Activated T-cell treated with anti-CD3 and anti-CD28 coated beads, Interleukin-2, amount 50 U/mL, for 4 hours (primary cell): ENCODE results near the gene UNC119B. TPM values are rescaled to one million over a fixed set of nuclear protein-coding genes. Genes with fewer than 3 reads are reported as not detected.

ENCODE experiments used
- ATAC-seq, 2 donors: fragments of 200-7000 bp; cut with Tn5 transposase; one replicate each; pipeline ENCODE4 v1.10.0; 2021
- DNase-seq: peaks from one replicate; pipeline ENCODE4 v3.0.0-alpha.2; 2020
- H3K27me3 Mint-ChIP-seq: one replicate; pipeline ENCODE4 v1.8.0; 2021; ENCODE audit warnings: low read depth, mixed read lengths
- H3K36me3 Mint-ChIP-seq: one replicate; pipeline ENCODE4 v1.8.0; 2022; ENCODE audit warnings: mixed read lengths; ENCODE audit not compliant: insufficient read depth
- H3K4me1 Mint-ChIP-seq: one replicate; pipeline ENCODE4 v1.8.0; 2021; ENCODE audit warnings: low read depth, mixed read lengths
- H3K4me3 Mint-ChIP-seq: one replicate; pipeline ENCODE4 v1.8.0; 2021; ENCODE audit warnings: mild to moderate bottlenecking, moderate library complexity, mixed read lengths
- H3K9me3 Mint-ChIP-seq: one replicate; pipeline ENCODE4 v1.8.0; 2021; ENCODE audit warnings: mixed read lengths
- total RNA-seq, 3 donors: library from RNA; stranded (reverse); gene quantifications; one replicate each; pipeline ENCODE4 v1.2.1, GENCODE V29; 2021

Gene UNC119B
- total RNA-seq, 3 donors from 2014 or later: 17.0 to 20.4 (median 17.0) TPM

DNA sequence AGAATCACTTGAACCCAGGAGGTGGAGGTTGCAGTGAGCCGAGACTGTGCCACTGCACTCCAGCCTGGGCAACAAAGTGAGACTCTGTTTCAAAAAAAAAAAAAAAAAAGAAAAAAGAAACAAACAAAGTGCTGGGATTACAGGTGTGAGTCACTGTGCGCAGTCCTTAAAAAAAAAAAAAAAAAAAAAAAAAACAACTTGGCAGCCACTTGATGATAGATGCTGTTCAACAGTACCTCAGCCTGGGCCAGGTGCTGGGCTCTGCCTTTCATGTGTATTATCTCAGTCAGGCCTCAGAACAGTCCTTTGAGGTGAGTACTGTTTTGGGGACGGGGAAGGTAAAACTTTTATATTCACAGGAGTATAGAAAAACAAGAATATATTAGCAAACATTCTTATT lies 24.9 kb downstream of the UNC119B start:
- ATAC-seq (no peak), DNase-seq (no peak)
- no peak overlapping the region for H3K4me3 Mint-ChIP-seq
- peaks cover 11% of the 10 kb centered on the region for H3K36me3 Mint-ChIP-seq
- H3K27me3 Mint-ChIP-seq: no peaks in the 10 kb centered on the region
- H3K4me1 Mint-ChIP-seq: no peaks in the 10 kb centered on the region
- H3K9me3 Mint-ChIP-seq: no peaks in the 10 kb centered on the region

DNA sequence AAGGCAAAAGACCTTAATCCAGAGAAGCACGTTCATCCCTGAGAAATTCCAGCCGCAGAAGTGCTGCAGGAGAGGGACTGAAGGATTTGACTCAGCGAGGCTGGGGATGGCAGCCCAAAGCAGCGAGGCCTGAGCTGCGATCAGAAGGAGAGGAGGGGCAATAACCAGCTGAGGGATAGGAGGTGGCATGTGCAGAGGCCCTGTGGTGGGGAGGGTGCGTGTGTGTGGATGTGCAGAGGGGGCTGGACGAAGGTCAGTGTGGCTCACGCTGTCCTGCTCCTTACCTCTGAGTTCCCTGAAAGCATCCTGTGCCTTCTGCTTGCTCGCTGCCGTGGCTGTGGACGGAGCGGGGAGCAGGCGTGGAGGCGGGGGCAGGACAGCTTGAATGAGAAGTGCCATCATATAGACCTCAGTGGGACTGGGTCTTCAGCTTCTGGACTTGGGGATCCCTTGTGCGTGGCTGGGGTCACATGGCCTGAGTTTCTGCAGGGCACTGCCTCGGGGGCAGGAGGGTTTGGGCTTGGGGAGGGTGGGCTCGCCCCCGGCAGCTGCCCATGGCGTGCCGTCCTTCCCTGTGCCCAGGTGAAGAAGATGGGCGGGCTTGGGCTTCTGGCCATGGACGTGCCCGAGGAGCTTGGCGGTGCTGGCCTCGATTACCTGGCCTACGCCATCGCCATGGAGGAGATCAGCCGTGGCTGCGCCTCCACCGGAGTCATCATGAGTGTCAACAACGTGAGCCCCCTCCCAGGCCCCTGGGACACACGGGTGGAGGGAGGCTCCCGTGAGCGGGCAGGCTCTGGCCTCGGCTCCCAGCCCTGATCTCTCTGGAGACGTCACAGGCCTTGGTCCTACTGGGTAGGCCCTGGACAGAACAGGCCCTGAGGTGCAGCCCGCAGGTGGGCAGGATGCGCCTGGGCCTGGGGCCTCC lies 26.4 kb downstream of the UNC119B start:
- Mint-ChIP-seq H3K4me3 (no peak overlapping the region), H3K36me3 (peaks cover 7% of the 10 kb centered on the region), H3K27me3 (no peaks in the 10 kb centered on the region), H3K9me3 (no peaks in the 10 kb centered on the region), H3K4me1 (no peaks in the 10 kb centered on the region)
- DNase-seq (no peak), ATAC-seq (no peak)

DNA sequence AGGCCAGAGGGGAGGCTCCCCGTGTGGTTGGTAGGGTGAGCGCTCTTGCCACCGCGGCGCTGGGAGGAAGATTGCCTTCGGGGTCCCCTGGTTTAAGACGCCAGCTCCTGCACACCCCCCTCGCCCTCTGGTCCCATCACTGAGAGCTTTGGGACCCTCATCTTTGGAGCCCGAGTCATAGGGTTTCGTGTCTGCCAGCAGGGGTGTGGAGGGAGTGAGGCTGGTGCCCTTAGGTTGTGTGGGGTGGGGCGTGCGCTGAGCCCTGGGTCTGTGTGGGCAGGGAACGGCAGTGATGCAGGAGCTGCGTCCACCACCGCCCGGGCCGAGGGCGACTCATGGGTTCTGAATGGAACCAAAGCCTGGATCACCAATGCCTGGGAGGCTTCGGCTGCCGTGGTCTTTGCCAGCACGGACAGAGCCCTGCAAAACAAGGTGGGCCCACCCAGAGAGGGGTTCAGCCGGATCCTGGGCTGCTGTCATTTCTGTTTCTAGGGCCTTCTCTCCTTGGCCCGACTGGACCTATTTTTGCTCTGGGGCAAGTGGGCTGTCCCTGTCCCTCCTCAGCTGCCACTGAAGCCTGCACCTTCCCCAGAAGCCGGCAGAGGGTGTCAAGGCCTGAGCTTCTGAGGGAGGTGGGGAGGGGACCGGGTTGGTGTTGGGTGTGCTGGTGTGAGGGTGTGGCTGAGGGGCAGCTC lies 27.4 kb downstream of the UNC119B start:
- ATAC-seq (no peak), DNase-seq (no peak)
- H3K4me1 Mint-ChIP-seq: no peaks in the 10 kb centered on the region
- H3K36me3 Mint-ChIP-seq: peaks cover 5% of the 10 kb centered on the region
- no peak overlapping the region for H3K4me3 Mint-ChIP-seq
- no peaks in the 10 kb centered on the region for H3K27me3 Mint-ChIP-seq
- H3K9me3 Mint-ChIP-seq: no peaks in the 10 kb centered on the region

DNA sequence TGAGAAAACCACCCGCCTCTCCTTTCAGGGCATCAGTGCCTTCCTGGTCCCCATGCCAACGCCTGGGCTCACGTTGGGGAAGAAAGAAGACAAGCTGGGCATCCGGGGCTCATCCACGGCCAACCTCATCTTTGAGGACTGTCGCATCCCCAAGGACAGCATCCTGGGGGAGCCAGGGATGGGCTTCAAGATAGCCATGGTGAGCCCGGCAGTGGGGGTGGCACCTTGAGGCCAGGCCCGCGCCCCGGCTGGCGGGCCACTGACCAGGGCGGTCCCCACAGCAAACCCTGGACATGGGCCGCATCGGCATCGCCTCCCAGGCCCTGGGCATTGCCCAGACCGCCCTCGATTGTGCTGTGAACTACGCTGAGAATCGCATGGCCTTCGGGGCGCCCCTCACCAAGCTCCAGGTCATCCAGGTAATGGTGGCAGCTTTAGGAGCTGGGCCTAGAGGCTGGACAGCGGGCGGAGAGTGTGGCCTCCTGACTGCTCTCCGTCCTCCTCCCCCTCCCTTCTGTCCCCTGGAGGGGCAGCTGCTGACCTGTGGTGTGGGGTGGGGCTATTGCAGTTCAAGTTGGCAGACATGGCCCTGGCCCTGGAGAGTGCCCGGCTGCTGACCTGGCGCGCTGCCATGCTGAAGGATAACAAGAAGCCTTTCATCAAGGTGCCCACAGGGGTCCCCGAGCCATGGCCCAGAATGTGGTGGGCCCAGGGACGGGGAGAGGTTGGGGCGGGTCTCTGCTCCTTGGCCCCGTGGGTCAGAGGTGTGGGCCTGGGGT lies 28.2 kb downstream of the UNC119B start:
- Mint-ChIP-seq H3K36me3 (peaks cover 5% of the 10 kb centered on the region), H3K4me1 (no peaks in the 10 kb centered on the region), H3K4me3 (no peak overlapping the region), H3K9me3 (no peaks in the 10 kb centered on the region), H3K27me3 (no peaks in the 10 kb centered on the region)
- ATAC-seq (no peak), DNase-seq (no peak)

DNA sequence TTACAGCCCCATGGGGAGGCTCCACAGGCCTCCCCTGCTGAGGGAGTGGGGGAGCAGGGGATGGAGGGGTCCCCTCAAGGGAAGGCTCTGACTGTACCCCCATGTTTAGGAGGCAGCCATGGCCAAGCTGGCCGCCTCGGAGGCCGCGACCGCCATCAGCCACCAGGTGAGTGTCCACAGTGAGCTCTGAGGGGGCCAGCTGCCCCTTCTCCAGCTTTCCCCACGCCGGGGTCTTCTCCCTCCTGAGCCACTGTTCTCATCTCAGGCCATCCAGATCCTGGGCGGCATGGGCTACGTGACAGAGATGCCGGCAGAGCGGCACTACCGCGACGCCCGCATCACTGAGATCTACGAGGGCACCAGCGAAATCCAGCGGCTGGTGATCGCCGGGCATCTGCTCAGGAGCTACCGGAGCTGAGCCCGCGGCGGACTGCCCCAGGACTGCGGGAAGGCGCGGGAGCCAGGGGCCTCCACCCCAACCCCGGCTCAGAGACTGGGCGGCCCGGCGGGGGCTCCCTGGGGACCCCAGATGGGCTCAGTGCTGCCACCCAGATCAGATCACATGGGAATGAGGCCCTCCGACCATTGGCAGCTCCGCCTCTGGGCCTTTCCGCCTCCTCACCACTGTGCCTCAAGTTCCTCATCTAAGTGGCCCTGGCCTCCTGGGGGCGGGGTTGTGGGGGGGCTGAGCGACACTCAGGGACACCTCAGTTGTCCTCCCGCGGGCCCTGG lies 28.9 kb downstream of the UNC119B start:
- H3K4me3 Mint-ChIP-seq: no peak overlapping the region
- DNase-seq (no peak), ATAC-seq (no peak)
- H3K27me3 Mint-ChIP-seq: no peaks in the 10 kb centered on the region
- H3K4me1 Mint-ChIP-seq: no peaks in the 10 kb centered on the region
- no peaks in the 10 kb centered on the region for H3K9me3 Mint-ChIP-seq
- H3K36me3 Mint-ChIP-seq: peaks cover 2% of the 10 kb centered on the region

GRCh38 chr12:120739821-120740613 lies 29.8 kb downstream of the UNC119B start:
- no peak for ATAC-seq
- Mint-ChIP-seq H3K4me1 (no peaks in the 10 kb centered on the region), H3K36me3 (no peaks in the 10 kb centered on the region)

GRCh38 chr12:120740871-120741270 lies 30.6 kb downstream of the UNC119B start:
- ATAC-seq: no peak
- no peaks in the 10 kb centered on the region for H3K4me1 Mint-ChIP-seq
- no peaks in the 10 kb centered on the region for H3K27me3 Mint-ChIP-seq
- H3K9me3 Mint-ChIP-seq: no peaks in the 10 kb centered on the region
- no peaks in the 10 kb centered on the region for H3K36me3 Mint-ChIP-seq
- no peak for DNase-seq
- H3K4me3 Mint-ChIP-seq: no peak overlapping the region

More at GRCh38 chr12:120739821-120740613, 29.8 kb downstream of the UNC119B start:
- Mint-ChIP-seq H3K4me3 (no peak overlapping the region), H3K9me3 (no peaks in the 10 kb centered on the region), H3K27me3 (no peaks in the 10 kb centered on the region)
- no peak for DNase-seq

- Mint-ChIP-seq H3K4me1 (no peaks in the 10 kb centered on the region), H3K4me3 (no peak overlapping the region), H3K36me3 (no peaks in the 10 kb centered on the region), H3K27me3 (no peaks in the 10 kb centered on the region), H3K9me3 (no peaks in the 10 kb centered on the region)
- DNase-seq: no peak
- ATAC-seq: no peak
Measured at GRCh38 chr12:120741476-120742421, 31.5 kb downstream of the UNC119B start.

DNA sequence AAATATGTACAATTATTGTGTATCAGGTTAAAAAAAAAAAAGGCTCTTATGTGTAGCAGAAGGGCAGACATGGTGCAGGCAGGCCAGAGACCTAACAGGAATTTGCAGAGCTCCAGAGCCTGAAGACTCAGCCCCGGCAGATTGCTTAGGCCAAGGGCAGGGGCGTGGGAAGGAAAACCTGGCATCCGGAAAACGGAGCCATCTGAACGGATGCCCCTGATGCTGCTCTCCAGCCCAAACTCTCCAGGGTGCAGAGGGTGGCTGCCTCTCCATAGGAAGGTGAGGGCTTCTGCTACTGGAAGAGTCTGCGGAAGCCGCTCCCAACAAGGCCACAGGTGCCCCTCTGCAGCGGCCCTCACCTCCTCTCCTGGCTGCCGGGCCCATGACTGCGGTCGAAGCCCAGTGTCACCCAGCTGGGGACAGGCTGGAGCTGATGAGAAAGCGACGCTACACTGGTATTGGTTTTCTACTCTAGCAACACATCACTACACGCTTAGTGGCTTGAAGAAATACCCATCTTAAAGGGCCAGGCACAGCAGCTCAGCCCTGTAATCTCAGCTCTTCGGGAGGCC lies 34.8 kb downstream of the UNC119B start:
- Mint-ChIP-seq H3K4me1 (no peaks in the 10 kb centered on the region), H3K27me3 (no peaks in the 10 kb centered on the region), H3K36me3 (no peaks in the 10 kb centered on the region), H3K4me3 (no peak overlapping the region), H3K9me3 (no peaks in the 10 kb centered on the region)
- no peak for ATAC-seq
- DNase-seq: no peak

DNA sequence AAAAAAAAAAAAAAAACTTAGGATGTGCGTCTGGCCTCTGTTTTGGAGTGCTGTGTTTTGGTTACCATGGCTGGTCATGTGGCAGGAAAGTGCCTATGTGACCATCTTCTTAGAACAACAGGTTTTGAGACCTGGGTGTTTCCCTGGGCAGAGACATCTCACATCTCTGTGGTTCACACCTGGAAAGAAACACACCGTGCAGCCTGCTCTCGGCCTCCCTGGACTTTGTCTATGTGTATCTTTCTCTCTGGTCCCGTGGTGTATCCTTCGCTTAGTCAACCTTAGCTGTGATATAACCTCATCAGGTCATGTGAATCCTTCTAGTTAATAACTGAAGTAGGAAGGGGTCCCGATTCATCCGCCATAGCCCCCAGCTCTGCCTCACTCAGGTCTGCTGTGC lies 38.0 kb downstream of the UNC119B start:
- Mint-ChIP-seq H3K4me3 (no peak overlapping the region), H3K36me3 (no peaks in the 10 kb centered on the region), H3K27me3 (no peaks in the 10 kb centered on the region), H3K9me3 (no peaks in the 10 kb centered on the region), H3K4me1 (no peaks in the 10 kb centered on the region)
- DNase-seq (no peak), ATAC-seq (no peak)

DNA sequence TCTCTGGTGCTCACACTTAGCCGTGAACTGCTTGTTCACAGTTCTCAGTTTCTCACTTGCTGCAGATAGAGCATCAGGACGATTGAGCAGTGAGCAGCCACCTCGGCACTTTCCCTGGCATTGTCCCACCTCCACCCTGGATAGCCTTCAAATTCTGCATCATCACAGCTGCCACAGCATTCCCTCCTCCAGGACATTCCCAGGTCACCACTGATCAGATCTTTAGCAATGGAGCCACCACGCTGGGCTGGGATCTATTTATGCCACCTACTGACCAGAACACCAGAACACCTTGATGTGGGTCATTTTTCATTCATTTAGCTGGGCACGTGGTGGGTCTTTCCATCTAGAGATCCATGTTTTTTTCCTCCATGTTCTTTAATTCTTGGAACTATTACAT lies 39.0 kb downstream of the UNC119B start:
- ATAC-seq (no peak), DNase-seq (no peak)
- H3K4me3 Mint-ChIP-seq: no peak overlapping the region
- no peaks in the 10 kb centered on the region for H3K36me3 Mint-ChIP-seq
- peaks cover 4% of the 10 kb centered on the region for H3K9me3 Mint-ChIP-seq
- H3K27me3 Mint-ChIP-seq: no peaks in the 10 kb centered on the region
- no peaks in the 10 kb centered on the region for H3K4me1 Mint-ChIP-seq

- ATAC-seq (no peak), DNase-seq (no peak)
- Mint-ChIP-seq H3K4me3 (no peak overlapping the region), H3K9me3 (peaks cover 12% of the 10 kb centered on the region), H3K4me1 (no peaks in the 10 kb centered on the region), H3K36me3 (peaks cover 4% of the 10 kb centered on the region), H3K27me3 (peaks cover 2% of the 10 kb centered on the region)
Measured at GRCh38 chr12:120750806-120751205, 40.5 kb downstream of the UNC119B start.
